DOHH2 (cell line): Measurements from ENCODE around the gene CFAP92.

Experiments
- CTCF ChIP-seq: fragments of 200-600 bp; sonication (generic); IDR thresholded peaks from one replicate; pipeline ENCODE4 v1.5.1; 2014; ENCODE audit warnings: antibody characterized with exemption, mild to moderate bottlenecking, low read depth, low read length; ENCODE audit not compliant: poor library complexity, severe bottlenecking
- EZH2phosphoT487 ChIP-seq: fragments of 200-600 bp; sonication (generic); IDR thresholded peaks from 2 replicates; pipeline ENCODE4 v1.6.1; 2017; ENCODE audit warnings: borderline replicate concordance, mild to moderate bottlenecking, antibody characterized with exemption, low read length, moderate library complexity, mixed read lengths

GRCh38 chr3:128933922-128934253 lies 60.0 kb downstream of the CFAP92 start:
- TF ChIP-seq CTCF (no peak), EZH2phosphoT487 (no peak)
